Caco-2 (cell line): ENCODE measurements around the gene GRM4. TPM values are rescaled to one million over a fixed set of nuclear protein-coding genes. Genes with fewer than 3 reads are reported as not detected.
"Not testable (repeated sequence)": the region's sequence is repeated elsewhere in the genome, so short reads cannot be mapped to it uniquely, and the experiment has no call there.

ENCODE experiments used
- BruUV-seq: library from RNA; stranded (reverse); fragments of 400-500 nt; replicated peaks from 2 replicates; lab custom pipeline; 2021; lab: Mats Ljungman, UMichigan
- CTCF ChIA-PET: fragments of 300-600 bp; sonication (Branson Sonifier 250); formaldehyde crosslinking; loops from one replicate; lab custom pipeline; 2022; ENCODE audit warnings: antibody characterized with exemption; lab: Charles Lee
- POLR2A ChIA-PET: fragments of 300-600 bp; sonication (Branson Sonifier 250); formaldehyde crosslinking; loops from one replicate; lab custom pipeline; 2022; ENCODE audit warnings: antibody characterized with exemption; lab: Charles Lee
- DNase-seq, 2 experiments: peaks; one replicate each; pipeline versions ENCODE4 v3.0.0 to v3.0.0-alpha.2; 2020 to 2022
- H3K27me3 ChIP-seq: replicated peaks from 2 replicates; pipeline ENCODE4 v1.6.0; 2011; ENCODE audit warnings: low read length; ENCODE audit not compliant: control insufficient read depth, insufficient read depth
- H3K36me3 ChIP-seq: 2 replicates; pipeline ENCODE4 v1.5.1; 2011; ENCODE audit warnings: low read length; ENCODE audit not compliant: control insufficient read depth, insufficient read depth
- H3K4me1 ChIP-seq: fragments of 250-450 bp; sonication (Bioruptor Pico); 2 replicates; pipeline ENCODE4 v1.5.1; 2020; ENCODE audit warnings: mild to moderate bottlenecking
- H3K4me3 ChIP-seq: 2 replicates; pipeline ENCODE4 v1.5.1; 2011; ENCODE audit warnings: low read depth, mild to moderate bottlenecking, control low read depth, low read length
- H3K9me3 ChIP-seq: fragments of 250-450 bp; sonication (Bioruptor Pico); 2 replicates; pipeline ENCODE4 v1.5.1; 2020; ENCODE audit warnings: mild to moderate bottlenecking, moderate library complexity
- H3K27ac Mint-ChIP-seq: one replicate; pipeline ENCODE4 v1.8.0; 2022; ENCODE audit warnings: mixed read lengths; ENCODE audit not compliant: unreplicated experiment
- H3K27me3 Mint-ChIP-seq: one replicate; pipeline ENCODE4 v1.8.0; 2022; ENCODE audit warnings: mixed read lengths; ENCODE audit not compliant: insufficient read depth, unreplicated experiment
- H3K36me3 Mint-ChIP-seq: one replicate; pipeline ENCODE4 v1.8.0; 2022; ENCODE audit warnings: mild to moderate bottlenecking, mixed read lengths; ENCODE audit not compliant: insufficient read depth, unreplicated experiment
- H3K4me1 Mint-ChIP-seq: one replicate; pipeline ENCODE4 v1.8.0; 2022; ENCODE audit warnings: low read depth, mixed read lengths; ENCODE audit not compliant: unreplicated experiment
- H3K4me3 Mint-ChIP-seq: one replicate; pipeline ENCODE4 v1.8.0; 2022; ENCODE audit warnings: mild to moderate bottlenecking, moderate library complexity, mixed read lengths; ENCODE audit not compliant: unreplicated experiment
- H3K9me3 Mint-ChIP-seq: one replicate; pipeline ENCODE4 v1.8.0; 2022; ENCODE audit warnings: mixed read lengths; ENCODE audit not compliant: unreplicated experiment
- intact Hi-C: fragments of 100-400 bp; cut with micrococcal nuclease; formaldehyde crosslinking; loops from one replicate; pipeline ENCODE4 v1.10.0; 2022; ENCODE audit not compliant: unreplicated experiment
- total RNA-seq: library from RNA; stranded (reverse); gene quantifications from 2 replicates; pipeline ENCODE4 v1.2.3, GENCODE V29; 2022
- TF ChIP-seq, protein P1 (sequence below), 2 experiments: fragments of 200-600 bp in 1 of 2; IDR thresholded peaks; 1 replicate in 1 of 2; 2 replicates in 1 of 2; pipeline versions ENCODE4 v1.5.1 to v1.8.0; 2011 to 2022; ENCODE audit warnings: antibody characterized with exemption in 1 of 2, control low read depth in 1 of 2, inconsistent platforms in 1 of 2, low read depth in 1 of 2, low read length in 1 of 2, mild to moderate bottlenecking in 1 of 2, moderate library complexity in 1 of 2; ENCODE audit not compliant: insufficient read depth in 1 of 2, severe bottlenecking in 1 of 2, unreplicated experiment in 1 of 2

The GRM4 gene
- total RNA-seq, 1 experiment from 2014 or later, result 0.09 TPM

- CTCF ChIA-PET, result no interaction called here
- Mint-ChIP-seq H3K4me3 (no peak overlapping the region), H3K27me3 (peaks cover 2% of the 10 kb centered on the region), H3K9me3 (no peaks in the 10 kb centered on the region), H3K36me3 (no peaks in the 10 kb centered on the region), H3K27ac (no peak overlapping the region), H3K4me1 (no peaks in the 10 kb centered on the region)
- no TSS peak for BruUV-seq
- intact Hi-C loops, result no loop called here
- Histone ChIP-seq H3K36me3 (no peaks in the 10 kb centered on the region), H3K9me3 (no peaks in the 10 kb centered on the region), H3K4me1 (no peaks in the 10 kb centered on the region), H3K4me3 (no peak overlapping the region), H3K27me3 (no peaks in the 10 kb centered on the region)
- TF ChIP-seq, protein P1, sequence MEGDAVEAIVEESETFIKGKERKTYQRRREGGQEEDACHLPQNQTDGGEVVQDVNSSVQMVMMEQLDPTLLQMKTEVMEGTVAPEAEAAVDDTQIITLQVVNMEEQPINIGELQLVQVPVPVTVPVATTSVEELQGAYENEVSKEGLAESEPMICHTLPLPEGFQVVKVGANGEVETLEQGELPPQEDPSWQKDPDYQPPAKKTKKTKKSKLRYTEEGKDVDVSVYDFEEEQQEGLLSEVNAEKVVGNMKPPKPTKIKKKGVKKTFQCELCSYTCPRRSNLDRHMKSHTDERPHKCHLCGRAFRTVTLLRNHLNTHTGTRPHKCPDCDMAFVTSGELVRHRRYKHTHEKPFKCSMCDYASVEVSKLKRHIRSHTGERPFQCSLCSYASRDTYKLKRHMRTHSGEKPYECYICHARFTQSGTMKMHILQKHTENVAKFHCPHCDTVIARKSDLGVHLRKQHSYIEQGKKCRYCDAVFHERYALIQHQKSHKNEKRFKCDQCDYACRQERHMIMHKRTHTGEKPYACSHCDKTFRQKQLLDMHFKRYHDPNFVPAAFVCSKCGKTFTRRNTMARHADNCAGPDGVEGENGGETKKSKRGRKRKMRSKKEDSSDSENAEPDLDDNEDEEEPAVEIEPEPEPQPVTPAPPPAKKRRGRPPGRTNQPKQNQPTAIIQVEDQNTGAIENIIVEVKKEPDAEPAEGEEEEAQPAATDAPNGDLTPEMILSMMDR (IDR thresholded peaks at IDR 0.05; ENCODE audit: insufficient read depth in 1 of 2, low read depth in 1 of 2, low read length in 1 of 2, severe bottlenecking in 1 of 2, unreplicated experiment in 1 of 2), result no peak
- POLR2A ChIA-PET, result no interaction called here
- DNase-seq, result no peak
Observed at GRCh38 chr6:34189806-34190503, 44.1 kb upstream of the GRM4 start.

DNA sequence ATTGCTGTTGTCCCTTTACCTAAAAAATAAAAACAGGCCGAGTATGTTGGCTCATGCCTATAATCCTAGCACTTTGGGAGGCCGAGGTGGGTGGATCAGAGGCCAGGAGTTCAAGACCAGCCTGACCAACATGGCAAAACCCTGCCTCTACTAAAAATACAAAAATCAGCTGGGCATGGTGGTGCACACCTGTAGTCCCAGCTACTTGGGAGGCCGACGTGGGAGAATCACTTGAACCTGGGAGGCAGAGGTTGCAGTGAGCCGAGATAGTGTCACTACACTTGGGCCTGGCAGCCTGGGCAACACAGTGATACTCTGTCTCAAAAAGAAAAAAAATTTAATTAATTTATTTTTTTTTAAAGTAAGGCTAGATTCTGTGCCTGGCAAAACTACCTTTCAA, 38.8 kb upstream of the GRM4 start:
- H3K36me3 ChIP-seq, DNase-seq, H3K27ac Mint-ChIP-seq, POLR2A ChIA-PET, H3K4me3 ChIP-seq, H3K27me3 ChIP-seq, H3K4me1 Mint-ChIP-seq, H3K4me3 Mint-ChIP-seq, H3K36me3 Mint-ChIP-seq, H3K27me3 Mint-ChIP-seq, H3K4me1 ChIP-seq, intact Hi-C loops, H3K9me3 ChIP-seq, BruUV-seq: not testable (repeated sequence)
- peaks cover 15% of the 10 kb centered on the region for H3K9me3 Mint-ChIP-seq
- CTCF ChIA-PET, result interaction anchor here (1.0 kb wide), 1 partner anchor 11 kb away, joined by 3 read pairs; no protein-coding TSS in a partner anchor

DNA sequence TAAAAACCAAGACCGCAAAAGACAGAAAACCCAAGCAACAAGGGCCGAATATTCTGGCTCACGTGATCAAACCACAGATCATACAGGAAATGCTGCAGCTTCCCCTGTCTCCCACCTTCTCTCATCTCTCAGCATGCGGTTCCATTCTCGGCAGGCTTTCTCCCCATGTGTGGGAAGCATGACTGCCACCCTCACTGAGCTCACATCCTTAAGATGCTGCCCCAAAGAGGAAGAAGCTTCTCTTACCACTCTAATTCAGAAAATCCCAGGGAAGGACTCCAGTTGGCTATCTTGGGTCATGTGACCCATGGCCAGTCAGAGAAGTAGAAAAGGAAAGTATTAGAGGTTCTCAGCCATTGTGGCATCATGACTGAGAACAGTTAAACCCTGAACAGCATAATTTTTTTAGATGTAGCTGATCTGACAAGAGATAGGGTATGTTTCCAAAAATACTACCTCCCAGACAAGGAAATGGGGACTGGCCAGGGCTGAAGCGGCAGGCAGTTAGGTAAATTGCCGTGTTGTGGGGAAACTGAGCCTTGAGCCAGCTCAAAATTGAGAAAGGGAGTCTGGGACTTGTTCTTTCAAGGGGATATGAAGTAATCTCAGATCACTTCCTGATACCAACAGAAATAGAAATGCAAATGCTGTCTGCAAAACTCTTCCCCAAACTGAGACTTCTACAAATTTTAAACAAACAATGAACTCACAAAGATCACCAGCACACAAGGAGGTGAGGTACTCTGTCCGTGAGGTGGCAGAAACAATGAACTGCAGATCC, 37.1 kb upstream of the GRM4 start:
- Mint-ChIP-seq H3K9me3 (peaks cover 15% of the 10 kb centered on the region), H3K27ac (no peak overlapping the region), H3K4me3 (no peak overlapping the region), H3K27me3 (no peaks in the 10 kb centered on the region), H3K4me1 (no peaks in the 10 kb centered on the region), H3K36me3 (no peaks in the 10 kb centered on the region)
- intact Hi-C loops, result no loop called here
- Histone ChIP-seq H3K9me3 (no peaks in the 10 kb centered on the region), H3K4me3 (no peak overlapping the region), H3K36me3 (no peaks in the 10 kb centered on the region), H3K27me3 (no peaks in the 10 kb centered on the region), H3K4me1 (no peaks in the 10 kb centered on the region)
- DNase-seq, result no peak
- BruUV-seq, result no TSS peak
- ChIA-PET CTCF (no interaction called here), POLR2A (no interaction called here)
- TF ChIP-seq, protein P1 (IDR thresholded peaks at IDR 0.05; ENCODE audit: insufficient read depth in 1 of 2, low read depth in 1 of 2, low read length in 1 of 2, severe bottlenecking in 1 of 2, unreplicated experiment in 1 of 2), result no peak
